Neuronal stem cell (in vitro differentiated cells): Measurements from ENCODE around the gene DUOXA2.

ENCODE experiments used
- DNase-seq: peaks from one replicate; pipeline ENCODE4 v3.0.0-alpha.2; 2013; ENCODE audit warnings: low spot score
- H2AFZ ChIP-seq: one replicate; pipeline ENCODE4 v1.6.1; 2013; ENCODE audit warnings: mild to moderate bottlenecking, low read length, inconsistent platforms
- H2AK5ac ChIP-seq: 2 replicates; pipeline ENCODE4 v1.6.1; 2013; ENCODE audit warnings: low read depth, mild to moderate bottlenecking, inconsistent platforms, low read length, moderate library complexity, mixed read lengths
- H2BK120ac ChIP-seq: 2 replicates; pipeline ENCODE4 v1.6.1; 2013; ENCODE audit warnings: low read depth, mild to moderate bottlenecking, inconsistent platforms, low read length, moderate library complexity, mixed read lengths
- H2BK12ac ChIP-seq: one replicate; pipeline ENCODE4 v1.6.1; 2013; ENCODE audit warnings: low read length, inconsistent platforms
- H2BK15ac ChIP-seq: 2 replicates; pipeline ENCODE4 v1.6.1; 2013; ENCODE audit warnings: mild to moderate bottlenecking, low read length, inconsistent platforms, mixed read lengths
- H2BK5ac ChIP-seq: one replicate; pipeline ENCODE4 v1.6.1; 2013; ENCODE audit warnings: inconsistent platforms, mild to moderate bottlenecking, low read length, moderate library complexity
- H3K14ac ChIP-seq: one replicate; pipeline ENCODE4 v1.6.1; 2013; ENCODE audit warnings: low read length, inconsistent platforms
- H3K18ac ChIP-seq: 2 replicates; pipeline ENCODE4 v1.6.1; 2013; ENCODE audit warnings: low read length, inconsistent platforms
- H3K23ac ChIP-seq: 2 replicates; pipeline ENCODE4 v1.6.1; 2013; ENCODE audit warnings: low read depth, mild to moderate bottlenecking, mixed read lengths, low read length, inconsistent platforms; ENCODE audit not compliant: poor library complexity
- H3K27ac ChIP-seq: replicated peaks from 3 replicates; pipeline ENCODE4 v1.5.1; 2013; ENCODE audit warnings: low read length, inconsistent platforms
- H3K27me3 ChIP-seq, 3 experiments: 2 replicates each; pipeline ENCODE4 v1.6.1; 2013; ENCODE audit warnings: low read length in 3 of 3, mild to moderate bottlenecking in 2 of 3, inconsistent platforms in 1 of 3, low read depth in 1 of 3, mixed read lengths in 1 of 3, moderate library complexity in 1 of 3; ENCODE audit not compliant: control insufficient read depth in 3 of 3, insufficient read depth in 3 of 3
- H3K36me3 ChIP-seq, 2 donors: replicated peaks in 1 of 2; 2 replicates each; pipeline ENCODE4 v1.6.1; 2013; ENCODE audit warnings: low read length in 2 of 2; ENCODE audit not compliant: control insufficient read depth in 2 of 2, insufficient read depth in 2 of 2
- H3K4ac ChIP-seq: 2 replicates; pipeline ENCODE4 v1.6.1; 2013; ENCODE audit warnings: inconsistent platforms, mild to moderate bottlenecking, low read length, moderate library complexity
- H3K4me1 ChIP-seq, 2 donors: 1 replicate in 1 of 2; 2 replicates in 1 of 2; pipeline ENCODE4 v1.6.1; 2013; ENCODE audit warnings: low read length in 2 of 2, low read depth in 1 of 2; ENCODE audit not compliant: control insufficient read depth in 2 of 2, insufficient read depth in 1 of 2
- H3K4me2 ChIP-seq: one replicate; pipeline ENCODE4 v1.6.1; 2013; ENCODE audit warnings: mild to moderate bottlenecking, low read length, inconsistent platforms; ENCODE audit not compliant: insufficient read depth, poor library complexity, severe bottlenecking
- H3K4me3 ChIP-seq, 2 donors: 2 replicates each; pipeline ENCODE4 v1.5.1; 2013; ENCODE audit warnings: low read length in 2 of 2, mild to moderate bottlenecking in 2 of 2, inconsistent platforms in 1 of 2, moderate library complexity in 1 of 2
- H3K79me1 ChIP-seq: one replicate; pipeline ENCODE4 v1.6.1; 2013; ENCODE audit warnings: low read depth, mild to moderate bottlenecking, inconsistent platforms, low read length, moderate library complexity
- H3K9ac ChIP-seq: one replicate; pipeline ENCODE4 v1.6.1; 2013; ENCODE audit warnings: mild to moderate bottlenecking, low read depth, low read length, inconsistent platforms; ENCODE audit not compliant: poor library complexity
- H3K9me3 ChIP-seq, 2 donors: replicated peaks in 1 of 2; 2 replicates each; pipeline versions ENCODE3 to v1.6.1; 2013; ENCODE audit warnings: low read length in 2 of 2, mild to moderate bottlenecking in 2 of 2, inconsistent platforms in 1 of 2, low read depth in 1 of 2, mixed read lengths in 1 of 2, moderate library complexity in 1 of 2; ENCODE audit not compliant: control insufficient read depth in 2 of 2, insufficient read depth in 1 of 2
- H4K8ac ChIP-seq: one replicate; pipeline ENCODE4 v1.6.1; 2013; ENCODE audit warnings: low read depth, mild to moderate bottlenecking, inconsistent platforms, low read length, moderate library complexity
- H4K91ac ChIP-seq: one replicate; pipeline ENCODE4 v1.6.1; 2013; ENCODE audit warnings: low read length, low read depth, mild to moderate bottlenecking, inconsistent platforms; ENCODE audit not compliant: poor library complexity
- WGBS, 2 donors: extraction: QIAGEN DNeasy Blood & Tissue Kit; methylation state at CpG; one replicate each; pipeline ENCODE4 v1.1.7; 2013; ENCODE audit warnings: missing lambda C conversion rate in 2 of 2, mixed read lengths in 1 of 2; ENCODE audit not compliant: insufficient read length in 2 of 2, insufficient replicate concordance in 1 of 2; ENCODE audit errors: extremely low coverage in 2 of 2; 5-methylcytosine and 5-hydroxymethylcytosine counted together

DUOXA2 gene

DNA sequence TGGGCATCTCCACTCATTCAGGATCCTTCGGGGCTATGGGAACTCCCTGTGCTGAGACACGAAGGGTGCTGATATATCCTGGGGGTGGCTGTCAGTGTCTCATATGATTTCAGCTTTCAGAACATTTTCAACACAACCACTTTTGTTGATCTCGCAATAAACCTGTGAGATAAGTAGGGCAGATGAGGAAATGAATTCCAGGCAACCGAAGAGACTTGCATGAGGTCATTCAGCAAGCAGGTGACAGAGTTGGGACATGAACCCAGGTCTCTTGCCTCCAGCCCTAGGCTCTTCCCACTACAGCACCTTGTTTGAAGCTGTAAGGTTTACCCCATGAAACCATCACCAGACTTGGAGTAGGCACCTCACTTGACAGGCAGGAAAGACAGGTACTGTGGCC, 32.3 kb downstream of the DUOXA2 start:
- peaks cover 0 to 5% of the 10 kb centered on the region in 2 donors for H3K4me1 ChIP-seq
- H4K8ac ChIP-seq = no peak overlapping the region
- H3K18ac ChIP-seq = no peak overlapping the region
- H4K91ac ChIP-seq = no peak overlapping the region
- no peak overlapping the region for H3K23ac ChIP-seq
- H2BK5ac ChIP-seq = no peak overlapping the region
- no peak overlapping the region for H3K14ac ChIP-seq
- no peak overlapping the region for H3K4ac ChIP-seq
- H3K9me3 ChIP-seq = no peaks in the 10 kb centered on the region
- peaks cover 0 to 32% (median 2%) of the 10 kb centered on the region in 3 experiments for H3K27me3 ChIP-seq
- no peak overlapping the region for H3K4me3 ChIP-seq
- H3K4me2 ChIP-seq = no peak overlapping the region
- no peak overlapping the region for H2BK15ac ChIP-seq
- H3K79me1 ChIP-seq = no peaks in the 10 kb centered on the region
- H3K36me3 ChIP-seq = no peaks in the 10 kb centered on the region
- no peak overlapping the region for H2BK120ac ChIP-seq
- H2BK12ac ChIP-seq = no peak overlapping the region
- H2AK5ac ChIP-seq = no peak overlapping the region
- H2AFZ ChIP-seq = no peak overlapping the region
- H3K27ac ChIP-seq = no peak overlapping the region
- WGBS, 2 donors = no CpG with 5 or more reads among the region's 4 CpGs
- no peak for DNase-seq
- H3K9ac ChIP-seq = no peak overlapping the region

- H3K18ac ChIP-seq = no peak overlapping the region
- H4K91ac ChIP-seq = no peak overlapping the region
- peaks cover 0 to 5% of the 10 kb centered on the region in 2 donors for H3K4me1 ChIP-seq
- no peak overlapping the region for H2BK15ac ChIP-seq
- H3K36me3 ChIP-seq = no peaks in the 10 kb centered on the region
- peaks cover 0 to 23% (median 2%) of the 10 kb centered on the region in 3 experiments for H3K27me3 ChIP-seq
- no peak overlapping the region for H3K14ac ChIP-seq
- no peak overlapping the region for H2AK5ac ChIP-seq
- no peak overlapping the region for H2AFZ ChIP-seq
- H2BK12ac ChIP-seq = no peak overlapping the region
- H2BK5ac ChIP-seq = no peak overlapping the region
- H3K27ac ChIP-seq = no peak overlapping the region
- no peak overlapping the region for H2BK120ac ChIP-seq
- DNase-seq = no peak
- H3K79me1 ChIP-seq = no peaks in the 10 kb centered on the region
- no peak overlapping the region for H4K8ac ChIP-seq
- no peak overlapping the region for H3K9ac ChIP-seq
- no peak overlapping the region for H3K4ac ChIP-seq
- H3K4me2 ChIP-seq = no peak overlapping the region
- no peak overlapping the region for H3K23ac ChIP-seq
- no peak overlapping the region for H3K4me3 ChIP-seq
- whole genome bisulfite sequencing, 2 donors = no CpG with 5 or more reads among the region's 7 CpGs
- H3K9me3 ChIP-seq = no peaks in the 10 kb centered on the region
Observed at GRCh38 chr15:45147606-45148005, 33.5 kb downstream of the DUOXA2 start.

GRCh38 chr15:45148076-45149059, 34.2 kb downstream of the DUOXA2 start:
- Histone ChIP-seq H3K79me1 (peaks cover 1% of the 10 kb centered on the region), H2BK5ac (no peak overlapping the region), H3K27me3 (peaks cover 0 to 16% (median 2%) of the 10 kb centered on the region in 3 experiments), H3K9me3 (no peaks in the 10 kb centered on the region), H2BK12ac (no peak overlapping the region), H3K18ac (no peak overlapping the region), H3K4ac (no peak overlapping the region), H3K36me3 (no peaks in the 10 kb centered on the region), H3K23ac (no peak overlapping the region), H3K9ac (no peak overlapping the region), H3K27ac (no peak overlapping the region), H2BK120ac (no peak overlapping the region), H4K91ac (no peak overlapping the region), H3K14ac (no peak overlapping the region), H2AK5ac (no peak overlapping the region), H3K4me1 (peaks cover 0 to 5% of the 10 kb centered on the region in 2 donors), H3K4me2 (no peak overlapping the region), H4K8ac (no peak overlapping the region), H2AFZ (no peak overlapping the region), H2BK15ac (no peak overlapping the region), H3K4me3 (no peak overlapping the region)
- no CpG with 5 or more reads among the region's 12 CpGs for WGBS, 2 donors
- DNase-seq = no peak

- H2BK12ac ChIP-seq = no peak overlapping the region
- H3K4me1 ChIP-seq = peaks cover 0 to 5% of the 10 kb centered on the region in 2 donors
- H2AFZ ChIP-seq = no peak overlapping the region
- H3K27ac ChIP-seq = no peak overlapping the region
- H2BK120ac ChIP-seq = no peak overlapping the region
- H4K8ac ChIP-seq = no peak overlapping the region
- no peaks in the 10 kb centered on the region for H3K9me3 ChIP-seq
- no peak overlapping the region for H3K18ac ChIP-seq
- no peak overlapping the region for H3K4me3 ChIP-seq
- H3K23ac ChIP-seq = no peak overlapping the region
- peaks cover 3% of the 10 kb centered on the region for H3K79me1 ChIP-seq
- H3K4ac ChIP-seq = no peak overlapping the region
- no peak overlapping the region for H2BK5ac ChIP-seq
- H3K4me2 ChIP-seq = no peak overlapping the region
- H3K27me3 ChIP-seq = peaks cover 0 to 11% (median 2%) of the 10 kb centered on the region in 3 experiments
- no peak overlapping the region for H2AK5ac ChIP-seq
- WGBS, 2 donors = no CpG with 5 or more reads among the region's 1 CpG
- H4K91ac ChIP-seq = no peak overlapping the region
- DNase-seq = no peak
- no peaks in the 10 kb centered on the region for H3K36me3 ChIP-seq
- H3K9ac ChIP-seq = no peak overlapping the region
- H3K14ac ChIP-seq = no peak overlapping the region
- H2BK15ac ChIP-seq = no peak overlapping the region
Observed at GRCh38 chr15:45149060-45149459, 34.9 kb downstream of the DUOXA2 start.
